Measurements from ENCODE around the gene SELENON.

Gene SELENON

GRCh38 chr1:25810341-25811299 is 10.6 kb downstream of the SELENON start:
- peak; percentile 77 for DNase-seq (ENCODE audit: extremely low spot score)
- ChIA-PET CTCF (interaction anchor here (0.5 to 1.8 kb wide), 10 partner anchors 13 to 412 kb away, joined by 3 to 4 read pairs (median 3); partner anchors contain the start of gene EXTL1), POLR2A (interaction anchor here (0.6 to 2.4 kb wide), 5 partner anchors 8 to 578 kb away, joined by 3 to 14 read pairs (median 4); partner anchors contain the start of genes MTFR1L, PAFAH2 and SELENON)
- no peak for TF ChIP-seq L3MBTL2 (conservative IDR thresholded peaks at IDR 0.05)
- TF ChIP-seq FOXA1 (IDR thresholded peaks at IDR 0.05), result no peak
- TF ChIP-seq BHLHE40 (IDR thresholded peaks at IDR 0.05; ENCODE audit: borderline replicate concordance), result no peak
- TF ChIP-seq CTBP1 (IDR thresholded peaks at IDR 0.05; ENCODE audit: borderline replicate concordance), result no peak
- no peak for TF ChIP-seq HDGF (IDR thresholded peaks at IDR 0.05; ENCODE audit: borderline replicate concordance)

- TF ChIP-seq SP1 (IDR thresholded peaks at IDR 0.05), result no peak
- no peak for TF ChIP-seq FOXK2 (IDR thresholded peaks at IDR 0.05)
- TF ChIP-seq HDGF (IDR thresholded peaks at IDR 0.05; ENCODE audit: borderline replicate concordance), result no peak
- no peak for TF ChIP-seq LEF1 (IDR thresholded peaks at IDR 0.05; ENCODE audit: borderline replicate concordance)
- no peak for TF ChIP-seq FOXA1 (IDR thresholded peaks at IDR 0.05)
- no peak for TF ChIP-seq PKNOX1 (IDR thresholded peaks at IDR 0.05)
- TF ChIP-seq ARNT (IDR thresholded peaks at IDR 0.05), result no peak
- TF ChIP-seq FOXM1 (IDR thresholded peaks at IDR 0.05; ENCODE audit: borderline replicate concordance), result no peak
- TF ChIP-seq ELF4 (IDR thresholded peaks at IDR 0.05), result no peak
- no peak for TF ChIP-seq L3MBTL2 (conservative IDR thresholded peaks at IDR 0.05)
- no peak for TF ChIP-seq NFRKB (IDR thresholded peaks at IDR 0.05)
- no peak for TF ChIP-seq TARDBP (IDR thresholded peaks at IDR 0.05)
- TF ChIP-seq SUZ12 (IDR thresholded peaks at IDR 0.05), result no peak
- no peak for TF ChIP-seq ZNF384 (IDR thresholded peaks at IDR 0.05)
- POLR2A ChIA-PET, result interaction anchor here (1.0 kb wide), 1 partner anchor 186 kb away, joined by 3 read pairs; the partner anchor contains the start of gene PAFAH2
- DNase-seq (ENCODE audit: extremely low spot score), result no peak
- CTCF ChIA-PET, result interaction anchor here (1.0 to 1.8 kb wide), 4 partner anchors 23 to 308 kb away, joined by 3 to 4 read pairs (median 3); no protein-coding TSS in a partner anchor
Observed at GRCh38 chr1:25811384-25812082, 11.5 kb downstream of the SELENON start.

GRCh38 chr1:25813071-25813733 is 13.2 kb downstream of the SELENON start:
- CTCF ChIA-PET, result no interaction called here
- POLR2A ChIA-PET, result no interaction called here
- DNase-seq (ENCODE audit: extremely low spot score), result no peak
- TF ChIP-seq TARDBP (IDR thresholded peaks at IDR 0.05), result no peak
- no peak for TF ChIP-seq ELF4 (IDR thresholded peaks at IDR 0.05)
- no peak for TF ChIP-seq ARNT (IDR thresholded peaks at IDR 0.05)

GRCh38 chr1:25813734-25814471 is 13.9 kb downstream of the SELENON start:
- POLR2A ChIA-PET, result no interaction called here
- CTCF ChIA-PET, result no interaction called here
- TF ChIP-seq LEF1 (IDR thresholded peaks at IDR 0.05; ENCODE audit: borderline replicate concordance), result no peak
- TF ChIP-seq NFRKB (IDR thresholded peaks at IDR 0.05), result no peak
- TF ChIP-seq PKNOX1 (IDR thresholded peaks at IDR 0.05), result no peak
- TF ChIP-seq BHLHE40 (IDR thresholded peaks at IDR 0.05; ENCODE audit: borderline replicate concordance), result no peak
- no peak for TF ChIP-seq L3MBTL2 (conservative IDR thresholded peaks at IDR 0.05)
- no peak for TF ChIP-seq ARNT (IDR thresholded peaks at IDR 0.05)
- TF ChIP-seq FOXM1 (IDR thresholded peaks at IDR 0.05; ENCODE audit: borderline replicate concordance), result no peak
- no peak for TF ChIP-seq SP1 (IDR thresholded peaks at IDR 0.05)
- DNase-seq (ENCODE audit: extremely low spot score), result no peak

GRCh38 chr1:25814549-25815087 is 14.6 kb downstream of the SELENON start:
- ChIA-PET CTCF (no interaction called here), POLR2A (no interaction called here)
- TF ChIP-seq FOXM1 (IDR thresholded peaks at IDR 0.05; ENCODE audit: borderline replicate concordance) (no peak), BHLHE40 (IDR thresholded peaks at IDR 0.05; ENCODE audit: borderline replicate concordance) (no peak), L3MBTL2 (conservative IDR thresholded peaks at IDR 0.05) (no peak), TARDBP (IDR thresholded peaks at IDR 0.05) (no peak), NFRKB (IDR thresholded peaks at IDR 0.05) (no peak), SP1 (IDR thresholded peaks at IDR 0.05) (no peak), ELF4 (IDR thresholded peaks at IDR 0.05) (no peak), CTBP1 (IDR thresholded peaks at IDR 0.05; ENCODE audit: borderline replicate concordance) (no peak), SUZ12 (IDR thresholded peaks at IDR 0.05) (no peak), ZNF384 (IDR thresholded peaks at IDR 0.05) (no peak), ARNT (IDR thresholded peaks at IDR 0.05) (no peak), HDGF (IDR thresholded peaks at IDR 0.05; ENCODE audit: borderline replicate concordance) (no peak), FOXK2 (IDR thresholded peaks at IDR 0.05) (no peak), LEF1 (IDR thresholded peaks at IDR 0.05; ENCODE audit: borderline replicate concordance) (no peak), FOXA1 (IDR thresholded peaks at IDR 0.05) (no peak), PKNOX1 (IDR thresholded peaks at IDR 0.05) (no peak)
- DNase-seq (ENCODE audit: extremely low spot score), result no peak
